SH-SY5Y (cell line): ENCODE results near the gene FAM156B.
"Not testable (repeated sequence)": the region's sequence is repeated elsewhere in the genome, so short reads cannot be mapped to it uniquely, and the experiment has no call there.

Experiments
- GATA2 ChIP-seq: IDR thresholded peaks from 2 replicates; pipeline ENCODE4 v1.6.1; 2011; ENCODE audit warnings: mild to moderate bottlenecking, low read depth, low read length
- GATA3 ChIP-seq: IDR thresholded peaks from 2 replicates; pipeline ENCODE4 v1.6.1; 2011; ENCODE audit warnings: low read depth, mild to moderate bottlenecking, low read length, moderate library complexity

The FAM156B gene

GRCh38 chrX:52896855-52897709, at the start of gene FAM156B:
Gene FAM156B (plus strand): TSS chrX:52897330. CDS start chrX:52907226, 9,896 bp downstream.
- TF ChIP-seq GATA3, GATA2: not testable (repeated sequence)

- no peak for TF ChIP-seq GATA2
- no peak for TF ChIP-seq GATA3
These were observed 44.8 kb upstream of the FAM156B start for GRCh38 chrX:52852110-52852860.

DNA sequence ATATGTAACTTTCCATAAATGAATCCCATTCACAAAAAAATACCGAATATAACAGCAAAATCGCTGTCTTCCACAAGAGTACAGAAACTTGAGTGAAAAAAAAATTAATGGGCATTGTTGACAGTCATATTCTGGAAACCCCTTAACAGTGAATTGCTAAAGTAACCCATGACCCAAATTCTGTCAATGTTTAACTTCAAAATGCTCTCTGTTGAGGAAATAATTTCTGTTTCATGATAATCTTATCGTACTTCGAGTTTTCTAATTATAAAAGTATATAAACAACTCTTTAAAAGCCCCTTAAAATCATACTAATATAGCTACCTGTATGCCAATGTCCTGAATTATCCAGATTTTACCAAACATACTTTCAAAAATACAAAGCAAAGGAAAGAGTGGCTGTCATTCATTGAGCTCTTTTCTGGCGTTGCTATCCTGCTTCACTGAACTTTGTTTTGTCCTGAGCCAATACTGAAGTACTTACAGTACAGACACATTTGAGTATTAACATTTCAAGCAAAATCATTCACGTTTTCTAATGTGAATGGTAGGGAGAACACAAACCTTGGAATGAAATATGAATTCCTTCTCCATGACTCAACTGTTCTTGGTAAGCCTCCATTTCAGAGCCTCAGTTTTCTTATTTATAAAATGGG, 31.7 kb upstream of the FAM156B start:
- no peak for TF ChIP-seq GATA2
- no peak for TF ChIP-seq GATA3

- TF ChIP-seq GATA2 (no peak), GATA3 (no peak)
These were observed 29.4 kb upstream of the FAM156B start, which contains the start of gene XAGE3 for GRCh38 chrX:52867610-52868348. Gene XAGE3 (minus strand): TSS chrX:52868083. CDS start chrX:52867133, 950 bp downstream.

DNA sequence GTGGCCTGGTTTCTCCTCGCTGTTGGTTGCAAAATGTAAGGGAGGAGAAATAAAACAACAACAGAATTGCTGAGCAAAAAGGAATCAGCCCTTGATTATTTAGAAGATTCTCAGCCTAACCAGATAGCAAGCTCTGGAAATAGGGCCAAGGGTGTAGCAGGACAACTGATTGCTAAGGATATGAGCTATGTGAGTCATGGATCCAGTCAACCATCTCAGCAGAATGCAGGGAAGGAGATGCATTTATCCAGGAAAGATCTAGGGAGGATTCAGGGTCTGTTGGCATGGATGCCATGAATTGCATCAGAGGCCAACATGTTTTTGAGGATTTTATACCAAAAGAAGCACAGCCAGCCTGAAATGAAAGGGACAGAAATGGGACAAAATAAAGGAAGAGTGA, 27.1 kb upstream of the FAM156B start:
- TF ChIP-seq GATA3 (no peak), GATA2 (no peak)

- TF ChIP-seq GATA2 (no peak), GATA3 (no peak)
These were observed 22.5 kb upstream of the FAM156B start for GRCh38 chrX:52874661-52875060.

GRCh38 chrX:52923781-52924241, 26.7 kb downstream of the FAM156B start:
- TF ChIP-seq GATA3, result no peak
- TF ChIP-seq GATA2, result no peak

DNA sequence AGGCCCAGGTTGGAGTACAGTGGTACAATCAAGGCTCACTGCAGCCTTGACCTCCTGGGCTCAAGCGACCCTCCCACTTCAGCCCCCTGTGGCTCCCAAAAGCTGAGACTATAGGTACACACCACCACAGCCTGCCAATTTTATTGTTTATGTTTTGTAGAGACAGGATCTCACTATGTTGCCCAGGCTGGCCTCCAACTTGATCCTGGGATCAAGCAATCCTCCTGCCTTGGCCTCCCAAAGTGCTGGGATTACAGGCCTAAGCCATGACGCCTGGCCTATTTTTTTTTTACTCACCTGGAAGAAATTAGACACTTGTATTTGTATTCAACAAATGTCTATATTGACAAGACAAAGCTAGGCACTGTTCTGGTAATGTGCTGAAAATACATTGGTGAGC, 36.1 kb downstream of the FAM156B start:
- TF ChIP-seq GATA3 (no peak), GATA2 (no peak)

DNA sequence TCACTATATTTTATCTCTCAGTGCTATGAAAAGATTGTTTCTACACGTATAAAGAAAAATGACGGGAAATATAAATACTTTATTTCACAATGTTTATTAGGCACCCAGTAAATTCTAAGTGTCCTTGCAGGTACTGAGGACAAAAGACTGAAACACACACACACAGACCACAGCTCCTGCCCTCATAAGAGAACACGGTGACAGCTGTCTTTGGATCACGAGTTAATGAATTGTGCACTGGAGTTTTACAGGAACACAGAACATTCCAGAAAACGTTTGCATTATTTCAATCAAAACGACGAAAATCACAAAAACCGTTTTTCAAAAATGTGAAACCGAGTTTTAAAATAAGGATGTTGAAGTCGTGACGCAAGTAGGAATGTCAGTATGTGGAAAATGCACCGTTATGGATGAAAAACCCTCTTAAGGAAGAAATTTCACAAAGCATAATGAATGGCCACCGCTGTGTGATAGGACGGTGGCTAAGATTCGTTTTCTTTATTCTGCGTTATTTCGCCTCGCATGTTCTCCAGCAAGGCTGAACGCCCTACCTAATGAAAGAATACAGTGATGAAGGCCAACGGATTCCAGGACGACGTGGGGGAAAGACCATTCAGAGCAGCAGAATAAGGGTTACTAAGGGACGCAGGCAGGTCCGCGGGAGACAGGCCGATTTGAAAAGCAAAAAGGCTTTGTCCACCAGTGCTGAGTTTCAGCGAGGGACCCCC, 37.0 kb downstream of the FAM156B start:
- TF ChIP-seq GATA2 (no peak), GATA3 (no peak)

DNA sequence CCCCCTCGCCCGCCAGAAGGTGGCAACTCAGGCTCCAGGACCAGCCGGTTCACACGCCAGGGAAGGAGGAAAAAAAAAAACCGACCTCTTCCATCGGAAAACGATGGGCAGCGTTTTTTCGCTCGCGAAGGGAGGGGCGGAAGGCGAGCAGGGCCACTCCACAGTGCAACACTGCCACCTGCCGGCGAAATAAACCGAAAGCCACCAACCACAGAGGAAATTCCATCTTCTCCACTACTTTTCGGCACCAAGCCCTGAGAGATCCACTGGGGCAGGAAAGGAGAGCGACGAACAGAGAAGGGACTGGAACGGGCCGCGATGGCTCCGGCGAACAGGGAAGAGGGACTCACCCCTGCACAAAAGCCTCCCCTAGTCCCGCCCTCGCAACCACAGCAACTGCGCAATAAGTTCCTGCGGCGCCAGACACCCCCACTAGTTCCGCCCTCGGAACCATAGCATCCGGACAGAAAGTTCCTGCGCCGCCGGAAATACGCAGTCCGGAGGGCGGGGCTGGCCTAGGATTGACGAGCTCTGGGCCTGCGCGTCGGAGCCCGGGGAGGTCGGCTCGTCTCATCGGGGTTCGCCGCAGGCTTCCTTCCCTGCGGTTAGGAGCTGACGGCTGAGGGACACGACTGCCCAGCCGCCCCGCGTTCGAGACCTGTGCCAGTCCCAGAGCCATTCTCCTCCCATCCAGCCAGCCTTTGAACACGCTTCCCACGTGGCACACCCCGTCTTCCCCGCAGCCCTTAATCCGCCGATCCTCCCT, 37.8 kb downstream of the FAM156B start:
- TF ChIP-seq GATA2, result no peak
- no peak for TF ChIP-seq GATA3
